ENCODE measurements around the gene PNMT. TPM values are rescaled to one million over a fixed set of nuclear protein-coding genes. Genes with fewer than 3 reads are reported as not detected.

PNMT gene
- total and polyA plus RNA-seq, 2 of the 13 experiments (the other 11 are each of a cell fraction or from before 2014, with no cell fraction given): 0.25 TPM; not detected in 1

- ATAC-seq (no peak), FAIRE-seq (no peak), DNase-seq (ENCODE audit: low spot score) (no peak)
- peaks cover 0 to 4% of the 10 kb centered on the region in 2 experiments; a peak in 2 of 5 replicates for H3K27me3 ChIP-seq (ENCODE audit: control insufficient read depth in 1 of 2, insufficient read depth in 2 of 2, low read length in 2 of 2)
- H3K4me3 ChIP-seq (replicated peaks in 1 of 3; ENCODE audit: insufficient read depth in 1 of 3, low read depth in 2 of 3, low read length in 3 of 3): peak overlapping the region; percentile 87 to 94 (median 88)
- intact Hi-C loops (cut with micrococcal nuclease; ENCODE audit: unreplicated experiment) (no loop called here), in situ Hi-C loops (cut with HindIII; ENCODE audit: extremely low pct_ligation_motif_present, low pct_unique_long_range_greater_than_20kb) (no loop called here)
- no peaks in the 10 kb centered on the region for H3K9me3 ChIP-seq (ENCODE audit: low read length)
- no peak overlapping the region for H3K27ac ChIP-seq (ENCODE audit: extremely low read length, insufficient read depth, low read length)
- peak overlapping the region; percentile 99 for H3K4me2 ChIP-seq (ENCODE audit: low read depth, low read length)
- CTCF ChIA-PET (ENCODE audit: low intra/inter-chr PET ratio, low total read pairs): interaction anchor here (5.6 kb wide), 1 partner anchor 15 kb away, joined by 70 read pairs; no protein-coding TSS in a partner anchor
- no peak for TF ChIP-seq ELF1 (CRISPR knock-in tag; IDR thresholded peaks at IDR 0.05)
- TF ChIP-seq, protein P1, sequence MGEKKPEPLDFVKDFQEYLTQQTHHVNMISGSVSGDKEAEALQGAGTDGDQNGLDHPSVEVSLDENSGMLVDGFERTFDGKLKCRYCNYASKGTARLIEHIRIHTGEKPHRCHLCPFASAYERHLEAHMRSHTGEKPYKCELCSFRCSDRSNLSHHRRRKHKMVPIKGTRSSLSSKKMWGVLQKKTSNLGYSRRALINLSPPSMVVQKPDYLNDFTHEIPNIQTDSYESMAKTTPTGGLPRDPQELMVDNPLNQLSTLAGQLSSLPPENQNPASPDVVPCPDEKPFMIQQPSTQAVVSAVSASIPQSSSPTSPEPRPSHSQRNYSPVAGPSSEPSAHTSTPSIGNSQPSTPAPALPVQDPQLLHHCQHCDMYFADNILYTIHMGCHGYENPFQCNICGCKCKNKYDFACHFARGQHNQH (CRISPR knock-in tag; IDR thresholded peaks at IDR 0.05): 0 out of 2 replicates have a peak, but pooled peaks have one; percentile 5
- H3K9ac ChIP-seq (ENCODE audit: insufficient read depth, low read depth, low read length): peak overlapping the region; percentile 89; the same call in 1 of the 2 replicates
- no TSS peak for BruUV-seq (replicated peaks)
- H3K36me3 ChIP-seq (replicated peaks in 1 of 2; ENCODE audit: control insufficient read depth in 1 of 2, insufficient read depth in 2 of 2, low read length in 2 of 2): peaks cover 0 to 2% of the 10 kb centered on the region in 2 experiments; a peak in 2 of 5 replicates
- POLR2A ChIA-PET: interaction anchor here (1.0 to 1.3 kb wide), 5 partner anchors 13 to 57 kb away, joined by 4 to 9 read pairs (median 7); no protein-coding TSS in a partner anchor
- 92% methylated on average over 7 of the region's 7 CpGs for WGBS (ENCODE audit: low lambda C conversion rate)
- 0 out of 2 replicates have a peak, but pooled peaks cover 3% of the 10 kb centered on the region for H4K20me1 ChIP-seq (ENCODE audit: insufficient read depth, low read length)
- H3K79me2 ChIP-seq (ENCODE audit: insufficient read depth, low read length): peaks cover 53% of the 10 kb centered on the region
- peaks cover 78% of the 10 kb centered on the region for H3K4me1 ChIP-seq (ENCODE audit: insufficient read depth, low read length)
- H2AFZ ChIP-seq (ENCODE audit: low read length): no peak overlapping the region
Observed at GRCh38 chr17:39638317-39638716, 29.9 kb upstream of the PNMT start.

DNA sequence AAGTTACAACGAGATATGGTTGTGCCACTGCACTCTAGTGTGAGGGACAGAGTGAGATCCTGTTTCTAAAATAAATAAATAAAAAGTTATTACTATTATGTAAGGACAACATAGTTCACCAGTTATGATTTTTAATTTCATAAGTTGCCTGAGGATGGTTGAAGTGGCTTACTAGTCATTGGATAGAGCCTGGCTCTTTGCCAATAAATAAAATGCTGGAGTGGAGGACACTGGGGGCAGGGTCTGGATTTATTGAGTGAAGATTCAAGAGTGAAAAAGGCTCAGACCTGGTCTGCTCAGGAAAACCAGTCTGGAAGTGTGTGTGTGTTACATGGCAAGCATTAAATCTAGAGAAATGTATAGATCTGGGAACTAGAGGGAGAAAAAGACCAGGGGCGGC is 29.2 kb upstream of the PNMT start:
- Histone ChIP-seq H3K36me3 (replicated peaks in 1 of 2; ENCODE audit: control insufficient read depth in 1 of 2, insufficient read depth in 2 of 2, low read length in 2 of 2) (peaks cover 0 to 2% of the 10 kb centered on the region in 2 experiments; a peak in 2 of 5 replicates), H3K9ac (ENCODE audit: insufficient read depth, low read depth, low read length) (no peak overlapping the region), H3K27ac (ENCODE audit: extremely low read length, insufficient read depth, low read length) (no peak overlapping the region), H3K9me3 (ENCODE audit: low read length) (no peaks in the 10 kb centered on the region), H2AFZ (ENCODE audit: low read length) (no peak overlapping the region), H3K4me2 (ENCODE audit: low read depth, low read length) (0 out of 2 replicates have a peak overlapping the region, but pooled peaks have one; percentile 99), H3K4me1 (ENCODE audit: insufficient read depth, low read length) (peaks cover 72% of the 10 kb centered on the region), H3K27me3 (ENCODE audit: control insufficient read depth in 1 of 2, insufficient read depth in 2 of 2, low read length in 2 of 2) (no peaks in the 10 kb centered on the region; a peak in 1 of 5 replicates), H4K20me1 (ENCODE audit: insufficient read depth, low read length) (peaks cover 3% of the 10 kb centered on the region), H3K4me3 (replicated peaks in 1 of 3; ENCODE audit: insufficient read depth in 1 of 3, low read depth in 2 of 3, low read length in 3 of 3) (no peak overlapping the region), H3K79me2 (ENCODE audit: insufficient read depth, low read length) (peaks cover 56% of the 10 kb centered on the region)
- no TSS peak for BruUV-seq (replicated peaks)
- intact Hi-C loops (cut with micrococcal nuclease; ENCODE audit: unreplicated experiment): no loop called here
- no peak for FAIRE-seq
- TF ChIP-seq LCORL (IDR thresholded peaks at IDR 0.05) (peak; percentile 54), LCORL (CRISPR knock-in tag; IDR thresholded peaks at IDR 0.05) (no peak), BATF2 (CRISPR knock-in tag; IDR thresholded peaks at IDR 0.05) (no peak), GFI1 (CRISPR knock-in tag; IDR thresholded peaks at IDR 0.05; ENCODE audit: borderline replicate concordance) (no peak)
- CTCF ChIA-PET (ENCODE audit: low intra/inter-chr PET ratio, low total read pairs): no interaction called here
- 89% methylated on average over 2 of the region's 2 CpGs for WGBS (ENCODE audit: low lambda C conversion rate)
- no peak for ATAC-seq
- in situ Hi-C loops (cut with HindIII; ENCODE audit: extremely low pct_ligation_motif_present, low pct_unique_long_range_greater_than_20kb): no loop called here
- POLR2A ChIA-PET: no interaction called here
- no peak for DNase-seq (ENCODE audit: low spot score)
